GM23338 (cell line): ENCODE results near the gene AFTPH. TPM values are rescaled to one million over a fixed set of nuclear protein-coding genes. Genes with fewer than 3 reads are reported as not detected.

Experiments used
- ATAC-seq: fragments of 200-7000 bp; cut with Tn5 transposase; 3 replicates; pipeline ENCODE4 v1.9.1; 2020
- DNase-seq: peaks from one replicate; pipeline ENCODE4 v3.0.0-alpha.2; 2015; ENCODE audit warnings: low spot score
- H2AFZ ChIP-seq: fragments of 200-600 bp; sonication (generic); 2 replicates; pipeline ENCODE4 v1.8.0; 2016; ENCODE audit warnings: antibody characterized with exemption, mild to moderate bottlenecking, moderate library complexity
- H3F3A ChIP-seq: fragments of 200-600 bp; sonication (generic); replicated peaks from 2 replicates; pipeline ENCODE4 v1.8.0; 2017; ENCODE audit warnings: antibody characterized with exemption, mixed run types, low read depth
- H3K27ac ChIP-seq: fragments of 200-600 bp; sonication (generic); 2 replicates; pipeline ENCODE4 v1.6.1; 2016; ENCODE audit warnings: low read depth
- H3K27me3 ChIP-seq: fragments of 200-600 bp; sonication (generic); 2 replicates; pipeline ENCODE4 v1.8.0; 2016; ENCODE audit warnings: mild to moderate bottlenecking, mixed run types, moderate library complexity; ENCODE audit not compliant: insufficient read depth
- H3K36me3 ChIP-seq: fragments of 200-600 bp; sonication (generic); 2 replicates; pipeline ENCODE4 v1.8.0; 2016; ENCODE audit warnings: mild to moderate bottlenecking; ENCODE audit not compliant: insufficient read depth
- H3K4me1 ChIP-seq: fragments of 200-600 bp; sonication (generic); 2 replicates; pipeline ENCODE4 v1.8.0; 2016; ENCODE audit warnings: mild to moderate bottlenecking, moderate library complexity; ENCODE audit not compliant: insufficient read depth
- H3K4me2 ChIP-seq: fragments of 200-600 bp; sonication (generic); 2 replicates; pipeline ENCODE4 v1.7.1; 2017; ENCODE audit warnings: mixed run types
- H3K4me3 ChIP-seq: fragments of 200-600 bp; sonication (generic); 2 replicates; pipeline ENCODE4 v1.6.1; 2016; ENCODE audit warnings: mixed run types
- H3K79me2 ChIP-seq: fragments of 200-600 bp; sonication (generic); replicated peaks from 2 replicates; pipeline ENCODE4 v1.8.0; 2017; ENCODE audit warnings: mild to moderate bottlenecking; ENCODE audit not compliant: insufficient read depth
- H3K9me2 ChIP-seq: fragments of 200-600 bp; sonication (generic); 2 replicates; pipeline ENCODE4 v1.8.0; 2017; ENCODE audit not compliant: insufficient read depth
- H4K20me1 ChIP-seq: fragments of 200-600 bp; sonication (generic); replicated peaks from 2 replicates; pipeline ENCODE4 v1.8.0; 2017; ENCODE audit warnings: mild to moderate bottlenecking; ENCODE audit not compliant: insufficient read depth
- H3K27ac Mint-ChIP-seq: 2 replicates; pipeline ENCODE4 v1.8.0; 2020; ENCODE audit warnings: inconsistent platforms, mild to moderate bottlenecking, moderate library complexity, mixed read lengths
- H3K27me3 Mint-ChIP-seq: 3 replicates; pipeline ENCODE4 v1.8.0; 2022; ENCODE audit warnings: low read depth, mild to moderate bottlenecking, moderate library complexity, mixed read lengths, inconsistent platforms; ENCODE audit not compliant: insufficient read depth, poor library complexity
- H3K36me3 Mint-ChIP-seq: 3 replicates; pipeline ENCODE4 v1.8.0; 2021; ENCODE audit warnings: low read depth, mild to moderate bottlenecking, inconsistent platforms, moderate library complexity, mixed read lengths
- H3K4me1 Mint-ChIP-seq: 3 replicates; pipeline ENCODE4 v1.8.0; 2020; ENCODE audit warnings: mild to moderate bottlenecking, inconsistent platforms, mixed read lengths
- H3K4me3 Mint-ChIP-seq: 3 replicates; pipeline ENCODE4 v1.8.0; 2021; ENCODE audit warnings: moderate library complexity, mild to moderate bottlenecking, inconsistent platforms, mixed read lengths
- H3K9me3 Mint-ChIP-seq: 3 replicates; pipeline ENCODE4 v1.8.0; 2020; ENCODE audit warnings: moderate library complexity, mild to moderate bottlenecking, inconsistent platforms, mixed read lengths
- CREB1 ChIP-seq: fragments of 250-450 bp; sonication (Bioruptor Pico); IDR thresholded peaks from 2 replicates; pipeline ENCODE4 v1.5.0; 2020; ENCODE audit warnings: low read depth, mild to moderate bottlenecking, moderate library complexity
- CTCF ChIP-seq, 2 experiments: fragments of 200-600 bp in 1 of 2; sonication (generic) in 1 of 2; conservative IDR thresholded peaks; 2 replicates each; pipeline versions ENCODE4 v1.5.1 to v1.6.1; 2016 to 2017; ENCODE audit warnings: antibody characterized with exemption in 2 of 2, low read depth in 2 of 2, mild to moderate bottlenecking in 2 of 2, moderate library complexity in 1 of 2
- ETS1 ChIP-seq: IDR thresholded peaks from 2 replicates; pipeline ENCODE4 v1.6.1; 2016; ENCODE audit warnings: antibody characterized with exemption
- EZH2phosphoT487 ChIP-seq: fragments of 200-600 bp; sonication (generic); IDR thresholded peaks from one replicate; pipeline ENCODE4 v1.8.1; 2018; ENCODE audit warnings: antibody characterized with exemption; ENCODE audit not compliant: unreplicated experiment
- JUNB ChIP-seq: IDR thresholded peaks from one replicate; pipeline ENCODE4 v1.6.1; 2016; ENCODE audit warnings: antibody characterized with exemption; ENCODE audit not compliant: unreplicated experiment
- NANOG ChIP-seq: IDR thresholded peaks from 2 replicates; pipeline ENCODE4 v1.6.1; 2016; ENCODE audit warnings: antibody characterized with exemption, borderline replicate concordance
- POLR2AphosphoS5 ChIP-seq: IDR thresholded peaks from 2 replicates; pipeline ENCODE4 v1.6.1; 2016; ENCODE audit warnings: antibody characterized with exemption, low read depth
- REST ChIP-seq: IDR thresholded peaks from one replicate; pipeline ENCODE4 v1.6.1; 2018; ENCODE audit warnings: antibody characterized with exemption; ENCODE audit not compliant: unreplicated experiment
- STAT1 ChIP-seq: IDR thresholded peaks from one replicate; pipeline ENCODE4 v1.6.1; 2016; ENCODE audit warnings: antibody characterized with exemption; ENCODE audit not compliant: unreplicated experiment
- ZNF114 ChIP-seq: fragments of 250-450 bp; sonication (Bioruptor Pico); IDR thresholded peaks from 2 replicates; pipeline ENCODE4 v1.5.0; 2020; ENCODE audit warnings: mild to moderate bottlenecking, moderate library complexity
- ZNF331 ChIP-seq: fragments of 250-450 bp; sonication (Bioruptor Pico); IDR thresholded peaks from 2 replicates; pipeline ENCODE4 v1.5.0; 2020; ENCODE audit warnings: low read depth, mild to moderate bottlenecking, moderate library complexity
- polyA plus RNA-seq: library from polyadenylated mRNA; unstranded; fragments of >200 nt; fragmentation: Nextera tagmentation; extraction: Ambion mirVana; gene quantifications from 2 replicates; pipeline ENCODE4 v1.2.1, GENCODE V29; 2016
- total RNA-seq: library from RNA; depleted of rRNA; stranded (reverse); fragments of >200 nt; shearing (Covaris generic); gene quantifications from 2 replicates; pipeline ENCODE4 v1.2.3, GENCODE V29; 2014

AFTPH gene
- total and polyA plus RNA-seq, 2 experiments from 2014 or later: 14.9 to 20.6 TPM

DNA sequence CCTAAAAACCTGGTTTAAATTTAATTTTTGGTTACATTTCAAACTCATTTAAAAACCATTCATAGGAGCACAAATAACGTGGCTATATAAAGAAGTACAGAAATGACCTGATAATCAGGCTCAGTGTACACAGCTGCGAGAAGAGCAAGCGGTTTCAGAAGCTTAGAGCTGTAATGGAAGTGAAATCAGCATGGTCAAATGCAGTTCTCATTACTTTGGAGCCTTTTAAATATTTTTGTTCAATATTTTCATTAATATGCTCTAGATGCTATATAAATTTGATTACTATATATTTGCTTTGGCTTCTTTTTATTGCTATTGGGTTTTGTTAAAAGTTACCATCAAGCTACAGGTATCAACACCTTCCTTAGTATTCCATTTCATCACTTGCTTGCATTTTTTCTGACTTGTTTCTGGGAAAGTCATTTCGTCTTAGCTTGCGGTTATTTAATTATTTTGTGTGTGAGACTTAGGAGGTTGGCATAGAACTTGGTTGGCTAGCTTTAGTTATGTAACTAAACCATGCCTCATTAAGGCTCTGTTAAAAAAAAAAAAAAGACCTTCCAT is 58.7 kb downstream of the AFTPH start (continued):
- TF ChIP-seq REST: no peak
- TF ChIP-seq CTCF (conservative IDR thresholded peaks at IDR 0.05; ENCODE audit: low read depth in 2 of 2): no peak
- TF ChIP-seq EZH2phosphoT487: no peak
- no peak for TF ChIP-seq ZNF114
- TF ChIP-seq POLR2AphosphoS5: no peak
- TF ChIP-seq ETS1: no peak
- TF ChIP-seq ZNF331 (CRISPR knock-in tag): no peak
- no peak for TF ChIP-seq NANOG
- no peak for TF ChIP-seq STAT1

DNA sequence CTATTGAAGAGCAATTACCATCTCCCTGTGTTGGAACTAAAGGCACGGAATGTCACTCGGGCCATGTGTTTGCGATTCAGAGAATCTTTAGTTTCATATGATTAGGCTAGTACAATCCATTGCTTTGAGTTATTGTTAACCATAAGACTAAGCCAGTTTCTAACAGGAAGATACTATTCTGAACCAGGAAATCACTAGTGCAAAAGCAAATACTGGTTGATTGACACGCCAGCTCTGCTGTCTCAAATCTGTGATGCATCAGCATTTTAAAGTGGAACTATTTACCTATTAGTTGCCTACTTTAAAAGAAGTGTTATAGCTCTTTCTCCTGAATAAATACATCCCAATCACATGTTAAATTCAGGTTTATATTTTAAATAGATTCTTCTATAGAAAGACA is 61.9 kb downstream of the AFTPH start:
- DNase-seq (no peak), ATAC-seq (no peak)
- no peak overlapping the region for H3K4me3 ChIP-seq
- no peaks in the 10 kb centered on the region for H3K4me1 ChIP-seq
- Mint-ChIP-seq H3K36me3 (peaks cover 6% of the 10 kb centered on the region; the same call in 2 of the 3 replicates), H3K9me3 (no peaks in the 10 kb centered on the region), H3K4me3 (no peak overlapping the region), H3K27me3 (no peaks in the 10 kb centered on the region), H3K4me1 (no peaks in the 10 kb centered on the region; the same call in 2 of the 3 replicates), H3K27ac (no peak overlapping the region)
- no peak overlapping the region for H3K4me2 ChIP-seq
- no peak overlapping the region for H2AFZ ChIP-seq
- no peaks in the 10 kb centered on the region for H4K20me1 ChIP-seq
- no peak for TF ChIP-seq ZNF331 (CRISPR knock-in tag)
- no peak for TF ChIP-seq ETS1
- no peak for TF ChIP-seq ZNF114
- no peak for TF ChIP-seq JUNB
- no peak for TF ChIP-seq CREB1 (CRISPR knock-in tag)
- no peak for TF ChIP-seq EZH2phosphoT487
- TF ChIP-seq NANOG: no peak
- H3K79me2 ChIP-seq: no peaks in the 10 kb centered on the region
- H3K27me3 ChIP-seq: no peaks in the 10 kb centered on the region
- H3K9me2 ChIP-seq: no peaks in the 10 kb centered on the region
- no peaks in the 10 kb centered on the region for H3F3A ChIP-seq
- H3K36me3 ChIP-seq: no peaks in the 10 kb centered on the region
- H3K27ac ChIP-seq: no peak overlapping the region
